NB4 (cell line): ENCODE measurements around the gene TSBP1.

Experiments used
- DNase-seq: peaks from one replicate; pipeline ENCODE4 v3.0.0; 2010; ENCODE audit warnings: low read depth
- H3K4me3 ChIP-seq: one replicate; pipeline ENCODE4 v1.5.1; 2011; ENCODE audit warnings: mild to moderate bottlenecking, low read depth, low read length, moderate library complexity
- CTCF ChIP-seq: IDR thresholded peaks from one replicate; pipeline ENCODE4 v1.5.1; 2012; ENCODE audit warnings: low read depth, low read length
- MAX ChIP-seq: IDR thresholded peaks from 2 replicates; pipeline ENCODE4 v1.6.1; 2011; ENCODE audit warnings: low read depth, low read length
- MYC ChIP-seq: IDR thresholded peaks from 2 replicates; pipeline ENCODE4 v1.6.1; 2011; ENCODE audit warnings: low read depth, low read length
- POLR2A ChIP-seq: IDR thresholded peaks from 2 replicates; pipeline ENCODE4 v1.6.1; 2011; ENCODE audit warnings: mild to moderate bottlenecking; ENCODE audit not compliant: insufficient read length; ENCODE audit errors: extremely low read depth

TSBP1 gene

GRCh38 chr6:32255199-32256153 lies 116.2 kb downstream of the TSBP1 start:
- no peak overlapping the region for H3K4me3 ChIP-seq
- TF ChIP-seq CTCF: peak; percentile 3
- no peak for TF ChIP-seq MYC
- peak; percentile 72 for DNase-seq

DNA sequence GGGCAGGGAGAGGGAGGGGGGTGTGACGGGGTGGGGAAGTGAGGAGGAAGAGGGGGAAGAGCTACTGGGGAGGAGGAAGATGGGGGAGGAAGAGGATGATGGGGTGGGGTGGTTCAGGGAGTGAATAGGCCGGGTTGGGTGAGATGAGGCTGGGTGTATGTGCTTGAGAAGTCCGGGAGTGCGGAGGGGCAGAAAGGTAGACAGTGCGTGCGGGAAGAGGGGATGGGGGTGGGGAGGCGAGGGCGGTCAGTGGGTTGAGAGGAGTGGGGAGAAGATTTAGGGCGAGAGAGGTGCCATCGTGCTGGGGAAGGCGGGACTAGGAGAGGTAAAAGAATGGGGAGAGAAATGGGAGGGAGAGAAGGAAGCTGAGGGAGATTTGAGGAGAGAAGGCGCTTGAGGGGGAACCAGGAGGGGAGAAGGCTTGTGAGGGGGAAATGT lies 116.9 kb downstream of the TSBP1 start:
- TF ChIP-seq MAX (no peak), CTCF (no peak)
- no peak for DNase-seq
- H3K4me3 ChIP-seq: no peak overlapping the region

DNA sequence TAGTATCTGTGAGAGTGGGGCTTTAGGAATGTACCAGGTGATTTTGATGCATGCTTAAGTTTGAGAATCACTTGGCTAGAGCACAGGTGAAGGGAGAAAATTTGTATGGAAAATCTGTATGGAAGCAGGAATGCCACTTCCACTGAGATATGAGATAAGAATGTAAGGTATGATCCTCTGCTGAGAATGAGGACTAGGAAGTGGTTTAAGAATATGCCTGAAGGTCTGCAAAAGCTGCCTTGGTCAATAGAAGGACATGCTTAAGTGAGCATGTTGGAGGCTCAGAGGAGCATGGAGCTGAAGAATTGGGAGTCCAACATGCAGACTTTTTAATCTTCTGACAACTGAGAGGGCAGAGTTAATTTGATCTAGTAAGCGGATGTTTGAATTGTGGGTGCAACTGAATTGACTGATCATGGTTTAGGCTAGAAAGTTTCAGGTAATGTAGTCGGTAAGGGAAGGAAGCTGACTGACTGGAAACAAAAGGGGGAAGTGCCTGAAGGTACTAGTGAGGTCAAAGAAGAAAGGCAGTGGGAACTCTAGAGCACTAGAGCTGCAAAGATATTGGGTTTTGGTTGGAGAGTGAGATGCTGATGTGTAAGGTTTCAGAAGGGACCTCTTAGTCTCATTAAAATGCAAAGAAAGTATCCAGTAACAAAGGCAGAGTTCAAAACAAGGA lies 119.2 kb downstream of the TSBP1 start:
- TF ChIP-seq CTCF: no peak
- no peak for TF ChIP-seq POLR2A
- no peak for TF ChIP-seq MAX
- TF ChIP-seq MYC: no peak
- no peak for DNase-seq
- no peak overlapping the region for H3K4me3 ChIP-seq

DNA sequence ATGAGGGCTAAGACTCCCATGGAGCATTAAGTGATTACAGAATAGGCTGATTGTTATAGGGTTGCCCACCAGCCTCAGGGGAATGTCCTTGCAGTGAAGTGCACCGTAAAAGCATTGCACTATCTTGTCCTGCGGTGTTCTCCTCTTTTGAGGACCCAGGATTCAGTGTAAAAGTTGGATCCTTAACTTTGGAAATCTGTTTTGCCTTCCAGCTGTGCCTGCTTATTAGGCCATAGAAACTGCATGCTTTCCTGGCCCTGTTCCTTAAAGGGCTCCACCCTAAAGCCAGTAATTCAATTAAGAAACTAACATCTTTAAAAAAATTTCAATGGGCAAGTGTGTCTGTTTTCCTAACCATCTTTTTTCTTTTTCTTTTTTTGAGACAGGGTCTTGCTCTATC lies 122.4 kb downstream of the TSBP1 start:
- TF ChIP-seq MYC (no peak), POLR2A (no peak), MAX (no peak), CTCF (no peak)
- no peak overlapping the region for H3K4me3 ChIP-seq
- no peak for DNase-seq

DNA sequence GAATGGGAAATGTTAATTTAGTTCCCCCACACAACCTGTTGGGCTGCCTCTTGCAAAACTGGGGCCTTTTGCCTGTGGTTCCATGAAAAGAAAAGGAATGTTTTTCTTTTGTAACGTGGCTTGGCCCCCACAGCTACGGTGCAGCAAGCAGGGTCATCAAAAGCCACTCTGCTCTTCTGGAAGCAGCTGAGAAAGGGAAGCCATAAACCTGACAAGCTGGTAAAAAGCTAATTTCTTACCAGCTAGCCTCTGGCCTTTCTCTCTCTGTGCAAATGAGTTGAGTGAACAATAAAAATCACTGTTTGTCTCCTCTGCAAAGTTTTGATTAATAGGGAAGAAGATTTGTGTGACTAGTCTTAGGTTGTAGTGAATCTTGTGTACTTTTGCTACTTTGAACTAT lies 124.3 kb downstream of the TSBP1 start:
- no peak for DNase-seq
- no peak overlapping the region for H3K4me3 ChIP-seq
- TF ChIP-seq MAX (no peak), MYC (no peak), CTCF (no peak), POLR2A (no peak)
